ENCODE measurements around the gene CYP4F2. TPM values are rescaled to one million over a fixed set of nuclear protein-coding genes. Genes with fewer than 3 reads are reported as not detected.

CYP4F2 gene
- total and polyA plus RNA-seq, 2 of the 8 experiments (the other 6 are each of a cell fraction or from before 2014, with no cell fraction given) = not detected

- no peak overlapping the region for H2BK120ac ChIP-seq (replicated peaks; ENCODE audit: low read depth, low read length)
- no peak overlapping the region for H3K4ac ChIP-seq (replicated peaks; ENCODE audit: insufficient read length, low read depth, low read length)
- no peaks in the 10 kb centered on the region for H3K23me2 ChIP-seq (ENCODE audit: low read depth, low read length)
- ChIA-PET POLR2A (ENCODE audit: partially characterized antibody) (no interaction called here), CTCF (ENCODE audit: partially characterized antibody) (interaction anchor here (1.2 kb wide), 1 partner anchor 11 kb away, joined by 5 read pairs; no protein-coding TSS in a partner anchor)
- no peak overlapping the region for H2BK15ac ChIP-seq (ENCODE audit: low read length)
- H3K56ac ChIP-seq (replicated peaks; ENCODE audit: insufficient read length, low read depth, low read length) = no peak overlapping the region
- H3K27ac ChIP-seq (ENCODE audit: low read depth, low read length) = no peak overlapping the region
- no peaks in the 10 kb centered on the region for H3K79me2 ChIP-seq (ENCODE audit: control insufficient read depth in 1 of 2, insufficient read depth in 2 of 2, low read length in 2 of 2)
- no peak overlapping the region for H3K18ac ChIP-seq (ENCODE audit: extremely low read depth, low read length)
- H3K4me1 ChIP-seq (replicated peaks in 1 of 4; ENCODE audit: control insufficient read depth in 3 of 4, insufficient read depth in 4 of 4, low read length in 3 of 4) = no peaks in the 10 kb centered on the region
- H2AFZ ChIP-seq (ENCODE audit: low read length) = no peak overlapping the region
- no peak overlapping the region for H3K4me2 ChIP-seq (ENCODE audit: insufficient read depth in 1 of 2, low read depth in 2 of 2, low read length in 2 of 2)
- no peak overlapping the region for H2BK20ac ChIP-seq (ENCODE audit: low read length)
- H3K9me3 ChIP-seq (ENCODE audit: insufficient read depth in 2 of 2, low read depth in 1 of 2, low read length in 1 of 2) = peaks cover 38 to 66% of the 10 kb centered on the region in 2 experiments
- WGBS, 2 experiments (ENCODE audit: extremely low coverage in 1 of 2, insufficient coverage in 1 of 2, insufficient read length in 1 of 2, insufficient replicate concordance in 2 of 2, low coverage in 1 of 2, low lambda C conversion rate in 2 of 2, missing lambda C conversion rate in 1 of 2) = 49% methylated on average over 3 of the region's 3 CpGs; no CpG with 5 or more reads in 1 of the 2 experiments
- no peaks in the 10 kb centered on the region for H4K20me1 ChIP-seq (replicated peaks in 1 of 2; ENCODE audit: control insufficient read depth in 1 of 2, insufficient read depth in 2 of 2, low read length in 2 of 2)
- no peak overlapping the region for H4K8ac ChIP-seq (ENCODE audit: extremely low read depth, insufficient read depth, low read length)
- H2AK5ac ChIP-seq (ENCODE audit: low read depth, low read length) = no peak overlapping the region
- H3K23ac ChIP-seq (ENCODE audit: insufficient read length) = no peak overlapping the region
- FAIRE-seq (no peak), DNase-seq (ENCODE audit: low read depth in 1 of 2, low spot score in 2 of 2) (no peak)
- no peak overlapping the region for H3K9ac ChIP-seq (replicated peaks in 1 of 4; ENCODE audit: extremely low read depth in 1 of 4, low read depth in 3 of 4, low read length in 3 of 4)
- H2BK12ac ChIP-seq (ENCODE audit: low read depth, low read length) = no peak overlapping the region
- no peak overlapping the region for H4K5ac ChIP-seq (ENCODE audit: insufficient read length, low read depth, low read length)
- no peak overlapping the region for H3K4me3 ChIP-seq (ENCODE audit: extremely low read depth in 1 of 4, insufficient read depth in 2 of 4, low read depth in 3 of 4, low read length in 4 of 4)
- H4K91ac ChIP-seq (replicated peaks; ENCODE audit: insufficient read length, low read length) = no peak overlapping the region
- H2BK5ac ChIP-seq (ENCODE audit: low read depth, low read length) = no peak overlapping the region
- H3K14ac ChIP-seq (ENCODE audit: insufficient read length) = no peak overlapping the region
- H3K36me3 ChIP-seq (ENCODE audit: control insufficient read depth in 2 of 4, insufficient read depth in 4 of 4, low read length in 3 of 4) = no peaks in the 10 kb centered on the region
- H3K79me1 ChIP-seq (ENCODE audit: low read depth, low read length) = no peaks in the 10 kb centered on the region
- H3K27me3 ChIP-seq (replicated peaks in 1 of 4; ENCODE audit: control insufficient read depth in 3 of 4, extremely low read depth in 1 of 4, insufficient read depth in 3 of 4, low read length in 3 of 4) = no peaks in the 10 kb centered on the region
- TF ChIP-seq, protein P1, sequence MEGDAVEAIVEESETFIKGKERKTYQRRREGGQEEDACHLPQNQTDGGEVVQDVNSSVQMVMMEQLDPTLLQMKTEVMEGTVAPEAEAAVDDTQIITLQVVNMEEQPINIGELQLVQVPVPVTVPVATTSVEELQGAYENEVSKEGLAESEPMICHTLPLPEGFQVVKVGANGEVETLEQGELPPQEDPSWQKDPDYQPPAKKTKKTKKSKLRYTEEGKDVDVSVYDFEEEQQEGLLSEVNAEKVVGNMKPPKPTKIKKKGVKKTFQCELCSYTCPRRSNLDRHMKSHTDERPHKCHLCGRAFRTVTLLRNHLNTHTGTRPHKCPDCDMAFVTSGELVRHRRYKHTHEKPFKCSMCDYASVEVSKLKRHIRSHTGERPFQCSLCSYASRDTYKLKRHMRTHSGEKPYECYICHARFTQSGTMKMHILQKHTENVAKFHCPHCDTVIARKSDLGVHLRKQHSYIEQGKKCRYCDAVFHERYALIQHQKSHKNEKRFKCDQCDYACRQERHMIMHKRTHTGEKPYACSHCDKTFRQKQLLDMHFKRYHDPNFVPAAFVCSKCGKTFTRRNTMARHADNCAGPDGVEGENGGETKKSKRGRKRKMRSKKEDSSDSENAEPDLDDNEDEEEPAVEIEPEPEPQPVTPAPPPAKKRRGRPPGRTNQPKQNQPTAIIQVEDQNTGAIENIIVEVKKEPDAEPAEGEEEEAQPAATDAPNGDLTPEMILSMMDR (IDR thresholded peaks at IDR 0.05; ENCODE audit: control extremely low read depth in 1 of 3, insufficient read depth in 1 of 3, low read depth in 1 of 3, low read length in 3 of 3) = peak in 2 of 3 experiments; percentile 13 to 17; a peak in 2 of 4 replicates
- TF ChIP-seq SUZ12 (IDR thresholded peaks at IDR 0.05; ENCODE audit: low read length) (no peak), SRF (IDR thresholded peaks at IDR 0.05; ENCODE audit: low read depth, low read length) (no peak), BRCA1 (IDR thresholded peaks at IDR 0.05; ENCODE audit: low read depth, low read length) (no peak), NANOG (IDR thresholded peaks at IDR 0.05; ENCODE audit: insufficient read depth, low read depth, low read length, poor library complexity, severe bottlenecking) (no peak), RAD21 (IDR thresholded peaks at IDR 0.05 in 1 of 2, conservative IDR thresholded peaks at IDR 0.05 in 1 of 2; ENCODE audit: low read depth in 2 of 2, low read length in 2 of 2) (peak; percentile 31 to 33; a peak in 3 of 4 replicates), PHF8 (conservative IDR thresholded peaks at IDR 0.05; ENCODE audit: low read depth, low read length) (no peak), KDM5A (IDR thresholded peaks at IDR 0.05; ENCODE audit: low read length) (no peak), HDAC2 (IDR thresholded peaks at IDR 0.05; ENCODE audit: borderline replicate concordance in 1 of 2, low read depth in 2 of 2, low read length in 2 of 2) (no peak), BACH1 (IDR thresholded peaks at IDR 0.05; ENCODE audit: low read length) (no peak)
These were observed 28.7 kb downstream of the CYP4F2 start for GRCh38 chr19:15869109-15869555.

Data from H1 (cell line).